ENCODE measurements around the gene DOP1B. TPM values are rescaled to one million over a fixed set of nuclear protein-coding genes. Genes with fewer than 3 reads are reported as not detected.

Gene DOP1B
- polyA plus RNA-seq, 1 experiment: 8.5 TPM

GRCh38 chr21:36203603-36203889 is 46.9 kb downstream of the DOP1B start:
- POLR2A ChIA-PET: interaction anchor here (0.6 to 1.2 kb wide), 2 partner anchors 46 to 116 kb away, joined by 3 to 8 read pairs; partner anchors contain the start of gene MORC3
- CTCF ChIA-PET: interaction anchor here (0.9 to 1.2 kb wide), 3 partner anchors 45 to 61 kb away, joined by 3 read pairs; no protein-coding TSS in a partner anchor
- no peak for TF ChIP-seq CTCF (IDR thresholded peaks at IDR 0.05; ENCODE audit: insufficient read depth, low read depth, low read length)
- H3K4me3 ChIP-seq (ENCODE audit: low read depth, low read length): no peak overlapping the region
- H3K36me3 ChIP-seq (ENCODE audit: control insufficient read depth, insufficient read depth, low read length): no peaks in the 10 kb centered on the region
- H3K27me3 ChIP-seq (ENCODE audit: control insufficient read depth, insufficient read depth, low read length): no peaks in the 10 kb centered on the region
- peak; percentile 46 for DNase-seq (ENCODE audit: low read depth)

- CTCF ChIA-PET: interaction anchor here (0.6 to 1.2 kb wide), 4 partner anchors 18 to 140 kb away, joined by 3 read pairs; no protein-coding TSS in a partner anchor
Measured at GRCh38 chr21:36204980-36205379, 48.4 kb downstream of the DOP1B start.

GRCh38 chr21:36205962-36206361 is 49.3 kb downstream of the DOP1B start:
- Histone ChIP-seq H3K27me3 (ENCODE audit: control insufficient read depth, insufficient read depth, low read length) (no peaks in the 10 kb centered on the region), H3K4me3 (ENCODE audit: low read depth, low read length) (no peak overlapping the region), H3K36me3 (ENCODE audit: control insufficient read depth, insufficient read depth, low read length) (no peaks in the 10 kb centered on the region)
- no peak for TF ChIP-seq CTCF (IDR thresholded peaks at IDR 0.05; ENCODE audit: insufficient read depth, low read depth, low read length)
- no peak for DNase-seq (ENCODE audit: low read depth)
- POLR2A ChIA-PET: no interaction called here
- CTCF ChIA-PET: interaction anchor here (1.0 to 2.2 kb wide), 2 partner anchors 53 to 64 kb away, joined by 3 to 9 read pairs; no protein-coding TSS in a partner anchor

More at GRCh38 chr21:36204980-36205379, 48.4 kb downstream of the DOP1B start:
- POLR2A ChIA-PET: interaction anchor here (0.6 kb wide), 1 partner anchor 115 kb away, joined by 3 read pairs; the partner anchor contains the start of gene MORC3
- no peaks in the 10 kb centered on the region for H3K27me3 ChIP-seq (ENCODE audit: control insufficient read depth, insufficient read depth, low read length)
- no peak for TF ChIP-seq CTCF (IDR thresholded peaks at IDR 0.05; ENCODE audit: insufficient read depth, low read depth, low read length)
- H3K36me3 ChIP-seq (ENCODE audit: control insufficient read depth, insufficient read depth, low read length): no peaks in the 10 kb centered on the region
- DNase-seq (ENCODE audit: low read depth): no peak
- no peak overlapping the region for H3K4me3 ChIP-seq (ENCODE audit: low read depth, low read length)

Other genes with a start within 250 kb of the DOP1B start
- 13.7 and 14.6 TPM in 2 replicates for gene SETD4, start 96.3 kb upstream of the DOP1B start, polyA plus RNA-seq (2011; rRNA removed)
- gene CBR1, start 86.8 kb upstream of the DOP1B start, polyA plus RNA-seq (2011; rRNA removed): 105 and 157 TPM in 2 replicates
- 11.3 and 13.5 TPM in 2 replicates for gene CBR3, start 21.7 kb upstream of the DOP1B start, polyA plus RNA-seq (2011; rRNA removed)
- 8.8 and 19.6 TPM in 2 replicates for gene MORC3, start 163.4 kb downstream of the DOP1B start, polyA plus RNA-seq (2011; rRNA removed)
- gene CHAF1B, start 228.6 kb downstream of the DOP1B start, polyA plus RNA-seq (2011; rRNA removed): 3.2 and 4.0 TPM in 2 replicates